IPS-15b (cell line): ENCODE data around the gene BRD7.
"Not testable (repeated sequence)": the region's sequence is repeated elsewhere in the genome, so short reads cannot be mapped to it uniquely, and the experiment has no call there.

Experiments
- H3K27me3 ChIP-seq: one replicate; pipeline ENCODE4 v1.6.1; 2013; ENCODE audit warnings: low read length; ENCODE audit not compliant: control insufficient read depth, insufficient read depth
- H3K36me3 ChIP-seq: one replicate; pipeline ENCODE4 v1.6.1; 2013; ENCODE audit warnings: low read length; ENCODE audit not compliant: control insufficient read depth, insufficient read depth
- H3K4me1 ChIP-seq: one replicate; pipeline ENCODE4 v1.6.1; 2013; ENCODE audit warnings: mild to moderate bottlenecking, low read length; ENCODE audit not compliant: control insufficient read depth, insufficient read depth
- H3K4me3 ChIP-seq: one replicate; pipeline ENCODE4 v1.5.1; 2013; ENCODE audit warnings: low read depth, low read length
- H3K9ac ChIP-seq: one replicate; pipeline ENCODE4 v1.6.1; 2013; ENCODE audit warnings: low read depth, mild to moderate bottlenecking, low read length
- H3K9me3 ChIP-seq: one replicate; pipeline ENCODE4 v1.6.1; 2013; ENCODE audit warnings: mild to moderate bottlenecking, low read length; ENCODE audit not compliant: control insufficient read depth, insufficient read depth

BRD7 gene

GRCh38 chr16:50343566-50343965 is 25.2 kb downstream of the BRD7 start:
- not testable (repeated sequence) for H3K9ac ChIP-seq, H3K4me3 ChIP-seq, H3K4me1 ChIP-seq, H3K27me3 ChIP-seq, H3K36me3 ChIP-seq, H3K9me3 ChIP-seq

- no peaks in the 10 kb centered on the region for H3K4me1 ChIP-seq
Observed at GRCh38 chr16:50340578-50340977, 28.2 kb downstream of the BRD7 start.

GRCh38 chr16:50338371-50339231 is 30.2 kb downstream of the BRD7 start:
- Histone ChIP-seq H3K9ac (no peak overlapping the region), H3K4me1 (no peaks in the 10 kb centered on the region), H3K27me3 (no peaks in the 10 kb centered on the region), H3K9me3 (no peaks in the 10 kb centered on the region), H3K4me3 (no peak overlapping the region), H3K36me3 (no peaks in the 10 kb centered on the region)

More at GRCh38 chr16:50340578-50340977, 28.2 kb downstream of the BRD7 start:
- no peak overlapping the region for H3K9ac ChIP-seq
- H3K9me3 ChIP-seq, result no peaks in the 10 kb centered on the region
- no peaks in the 10 kb centered on the region for H3K27me3 ChIP-seq
- H3K36me3 ChIP-seq, result no peaks in the 10 kb centered on the region
- no peak overlapping the region for H3K4me3 ChIP-seq

GRCh38 chr16:50336884-50337283 is 31.9 kb downstream of the BRD7 start:
- Histone ChIP-seq H3K9ac (no peak overlapping the region), H3K9me3 (no peaks in the 10 kb centered on the region), H3K36me3 (no peaks in the 10 kb centered on the region), H3K4me1 (no peaks in the 10 kb centered on the region), H3K27me3 (no peaks in the 10 kb centered on the region), H3K4me3 (no peak overlapping the region)

- no peaks in the 10 kb centered on the region for H3K36me3 ChIP-seq
- no peaks in the 10 kb centered on the region for H3K4me1 ChIP-seq
- no peak overlapping the region for H3K4me3 ChIP-seq
- no peak overlapping the region for H3K9ac ChIP-seq
- no peaks in the 10 kb centered on the region for H3K27me3 ChIP-seq
- H3K9me3 ChIP-seq, result no peaks in the 10 kb centered on the region
Observed at GRCh38 chr16:50335196-50335958, 33.4 kb downstream of the BRD7 start.

GRCh38 chr16:50334106-50334975 is 34.4 kb downstream of the BRD7 start:
- H3K9me3 ChIP-seq, result no peaks in the 10 kb centered on the region
- no peak overlapping the region for H3K9ac ChIP-seq
- no peaks in the 10 kb centered on the region for H3K27me3 ChIP-seq
- no peak overlapping the region for H3K4me3 ChIP-seq
- H3K4me1 ChIP-seq, result no peaks in the 10 kb centered on the region
- H3K36me3 ChIP-seq, result no peaks in the 10 kb centered on the region

GRCh38 chr16:50332599-50332998 is 36.2 kb downstream of the BRD7 start:
- H3K9ac ChIP-seq, result no peak overlapping the region
- H3K27me3 ChIP-seq, result no peaks in the 10 kb centered on the region
- no peaks in the 10 kb centered on the region for H3K4me1 ChIP-seq
- no peaks in the 10 kb centered on the region for H3K9me3 ChIP-seq
- H3K36me3 ChIP-seq, result no peaks in the 10 kb centered on the region
- no peak overlapping the region for H3K4me3 ChIP-seq

- no peaks in the 10 kb centered on the region for H3K36me3 ChIP-seq
- no peak overlapping the region for H3K4me3 ChIP-seq
- H3K9ac ChIP-seq, result no peak overlapping the region
- H3K4me1 ChIP-seq, result no peaks in the 10 kb centered on the region
- H3K9me3 ChIP-seq, result no peaks in the 10 kb centered on the region
- no peaks in the 10 kb centered on the region for H3K27me3 ChIP-seq
Observed at GRCh38 chr16:50331570-50331969, 37.2 kb downstream of the BRD7 start.

- Histone ChIP-seq H3K4me3 (no peak overlapping the region), H3K9ac (no peak overlapping the region), H3K36me3 (peaks cover 3% of the 10 kb centered on the region), H3K4me1 (no peaks in the 10 kb centered on the region), H3K27me3 (no peaks in the 10 kb centered on the region), H3K9me3 (no peaks in the 10 kb centered on the region)
Observed at GRCh38 chr16:50329446-50330189, 39.2 kb downstream of the BRD7 start.

GRCh38 chr16:50326835-50327465 is 41.8 kb downstream of the BRD7 start:
- H3K9ac ChIP-seq, result no peak overlapping the region
- no peak overlapping the region for H3K4me3 ChIP-seq
- H3K36me3 ChIP-seq, result peaks cover 6% of the 10 kb centered on the region
- H3K27me3 ChIP-seq, result no peaks in the 10 kb centered on the region
- no peaks in the 10 kb centered on the region for H3K4me1 ChIP-seq
- H3K9me3 ChIP-seq, result no peaks in the 10 kb centered on the region
